Stimulated activated effector memory CD8-positive, alpha-beta T cell treated with anti-CD3 and anti-CD28 coated beads, Interleukin-12 subunit alpha, Interleukin-12 subunit beta, amount 100 ng/mL, for 72 hours (primary cell): ENCODE measurements around the gene SRSF9.

Experiments used
- ATAC-seq: fragments of 150-1000 bp; cut with Tn5 transposase; 2 replicates; pipeline ENCODE4 v1.10.0; 2021
- DNase-seq, 2 donors: peaks; one replicate each; pipeline ENCODE4 v3.0.0; 2021 to 2022; ENCODE audit warnings: low spot score in 2 of 2
- H3K27ac Mint-ChIP-seq: one replicate; pipeline ENCODE4 v1.8.0; 2022; ENCODE audit warnings: mild to moderate bottlenecking, mixed read lengths
- H3K36me3 Mint-ChIP-seq: one replicate; pipeline ENCODE4 v1.8.0; 2022; ENCODE audit warnings: mild to moderate bottlenecking, mixed read lengths
- H3K4me1 Mint-ChIP-seq: one replicate; pipeline ENCODE4 v1.8.0; 2022; ENCODE audit warnings: mixed read lengths
- H3K4me3 Mint-ChIP-seq: one replicate; pipeline ENCODE4 v1.8.0; 2022; ENCODE audit warnings: mild to moderate bottlenecking, mixed read lengths
- H3K9me3 Mint-ChIP-seq: one replicate; pipeline ENCODE4 v1.8.0; 2022; ENCODE audit warnings: mixed read lengths

The SRSF9 gene

GRCh38 chr12:120416490-120417216, 52.9 kb downstream of the SRSF9 start:
- H3K9me3 Mint-ChIP-seq = no peaks in the 10 kb centered on the region
- H3K4me1 Mint-ChIP-seq = no peaks in the 10 kb centered on the region

GRCh38 chr12:120413901-120414695, 55.5 kb downstream of the SRSF9 start:
- no peaks in the 10 kb centered on the region for H3K4me1 Mint-ChIP-seq
- no peaks in the 10 kb centered on the region for H3K36me3 Mint-ChIP-seq
- no peak overlapping the region for H3K27ac Mint-ChIP-seq
- H3K4me3 Mint-ChIP-seq = no peak overlapping the region
- ATAC-seq (no peak), DNase-seq (no peak)
- no peaks in the 10 kb centered on the region for H3K9me3 Mint-ChIP-seq

More at GRCh38 chr12:120416490-120417216, 52.9 kb downstream of the SRSF9 start:
- no peak overlapping the region for H3K27ac Mint-ChIP-seq
- no peaks in the 10 kb centered on the region for H3K36me3 Mint-ChIP-seq
- no peak for DNase-seq
- ATAC-seq = no peak
- H3K4me3 Mint-ChIP-seq = no peak overlapping the region

GRCh38 chr12:120412421-120412820, 57.1 kb downstream of the SRSF9 start:
- Mint-ChIP-seq H3K27ac (no peak overlapping the region), H3K4me3 (no peak overlapping the region), H3K36me3 (no peaks in the 10 kb centered on the region), H3K9me3 (no peaks in the 10 kb centered on the region), H3K4me1 (no peaks in the 10 kb centered on the region)
- no peak for DNase-seq
- no peak for ATAC-seq
